Panc1 (cell line): Measurements from ENCODE around the gene SPHKAP. TPM values are rescaled to one million over a fixed set of nuclear protein-coding genes. Genes with fewer than 3 reads are reported as not detected.

Experiments
- ATAC-seq: fragments of 200-7000 bp; cut with Tn5 transposase; 2 replicates; pipeline ENCODE4 v1.9.1; 2020; ENCODE audit warnings: mild to moderate bottlenecking, moderate library complexity
- BruUV-seq: library from RNA; stranded (reverse); fragments of 400-500 nt; replicated peaks from 2 replicates; lab custom pipeline; 2021; lab: Mats Ljungman, UMichigan
- CTCF ChIA-PET: fragments of 300-600 bp; sonication (Branson Sonifier 250); formaldehyde crosslinking; loops from one replicate; lab custom pipeline; 2022; ENCODE audit warnings: antibody characterized with exemption; lab: Charles Lee
- POLR2A ChIA-PET: fragments of 300-600 bp; sonication (Branson Sonifier 250); formaldehyde crosslinking; loops from one replicate; lab custom pipeline; 2022; ENCODE audit warnings: antibody characterized with exemption; lab: Charles Lee
- DNase-seq: peaks from one replicate; pipeline ENCODE4 v3.0.0-alpha.2; 2010; ENCODE audit warnings: low read depth, low spot score
- H3K27ac ChIP-seq: 2 replicates; pipeline ENCODE4 v1.5.1; 2011; ENCODE audit warnings: mild to moderate bottlenecking, low read length, inconsistent platforms
- H3K27me3 ChIP-seq: fragments of 200-500 bp; sonication (Bioruptor generic); 2 replicates; pipeline ENCODE4 v1.6.0; 2014; ENCODE audit warnings: low read length, inconsistent platforms; ENCODE audit not compliant: control insufficient read depth, insufficient read depth
- H3K36me3 ChIP-seq: fragments of 200-500 bp; sonication (Bioruptor generic); 2 replicates; pipeline ENCODE4 v1.5.1; 2014; ENCODE audit warnings: inconsistent platforms, mild to moderate bottlenecking, low read length, moderate library complexity; ENCODE audit not compliant: control insufficient read depth, insufficient read depth
- H3K4me1 ChIP-seq: 2 replicates; pipeline ENCODE4 v1.5.1; 2011; ENCODE audit warnings: inconsistent platforms, mild to moderate bottlenecking, low read length, moderate library complexity; ENCODE audit not compliant: control insufficient read depth, insufficient read depth
- H3K4me3 ChIP-seq, 2 experiments: 2 replicates each; pipeline ENCODE4 v1.5.1; 2011 to 2012; ENCODE audit warnings: low read depth in 2 of 2, low read length in 2 of 2, mild to moderate bottlenecking in 2 of 2, inconsistent platforms in 1 of 2, moderate library complexity in 1 of 2
- H3K9me3 ChIP-seq: fragments of 200-500 bp; sonication (Bioruptor generic); 2 replicates; pipeline ENCODE4 v1.5.1; 2014; ENCODE audit warnings: low read depth, mild to moderate bottlenecking, inconsistent platforms, low read length, moderate library complexity; ENCODE audit not compliant: control insufficient read depth, insufficient read depth
- CTCF ChIP-seq: fragments of 450-650 bp; IDR thresholded peaks from 2 replicates; pipeline ENCODE4 v1.5.1; 2017; ENCODE audit warnings: mild to moderate bottlenecking
- POLR2AphosphoS5 ChIP-seq: IDR thresholded peaks from 2 replicates; pipeline ENCODE4 v1.6.1; 2012; ENCODE audit warnings: mild to moderate bottlenecking, low read depth, low read length, moderate library complexity
- REST ChIP-seq, 2 experiments: IDR thresholded peaks; 2 replicates each; pipeline ENCODE4 v1.6.1; 2011 to 2012; ENCODE audit warnings: low read depth in 2 of 2, control low read depth in 1 of 2, low read length in 1 of 2, mild to moderate bottlenecking in 1 of 2, moderate library complexity in 1 of 2; ENCODE audit not compliant: insufficient read depth in 1 of 2
- SIN3A ChIP-seq: IDR thresholded peaks from 2 replicates; pipeline ENCODE4 v1.6.1; 2012; ENCODE audit warnings: low read depth, mild to moderate bottlenecking, low read length, moderate library complexity, borderline replicate concordance; ENCODE audit not compliant: insufficient read depth
- TCF7L2 ChIP-seq: IDR thresholded peaks from 2 replicates; pipeline ENCODE4 v1.6.1; 2011; ENCODE audit warnings: mild to moderate bottlenecking, low read depth, low read length, inconsistent platforms
- in situ Hi-C: cut with HindIII; loops from 2 replicates; pipeline ENCODE4 v1.10.0; 2016; ENCODE audit warnings: low sequenced_read_pairs, low pct_unique_long_range_greater_than_20kb
- intact Hi-C: fragments of 100-400 bp; cut with micrococcal nuclease; formaldehyde crosslinking; loops from one replicate; pipeline ENCODE4 v1.10.0; 2022; ENCODE audit not compliant: unreplicated experiment
- total RNA-seq: library from RNA; stranded (reverse); gene quantifications from one replicate; pipeline ENCODE4 v1.2.1, GENCODE V29; 2021; ENCODE audit not compliant: unreplicated experiment

SPHKAP gene
- total RNA-seq, 1 experiment from 2014 or later, result not detected

GRCh38 chr2:228063558-228063957 is 117.9 kb downstream of the SPHKAP start:
- H3K4me1 ChIP-seq, result no peaks in the 10 kb centered on the region
- in situ Hi-C loops, result no loop called here
- no peak for DNase-seq
- CTCF ChIA-PET, result no interaction called here
- H3K27ac ChIP-seq, result no peak overlapping the region
- H3K27me3 ChIP-seq, result no peaks in the 10 kb centered on the region
- intact Hi-C loops, result no loop called here
- H3K36me3 ChIP-seq, result no peaks in the 10 kb centered on the region
- POLR2A ChIA-PET, result no interaction called here
- H3K9me3 ChIP-seq, result no peaks in the 10 kb centered on the region
- TF ChIP-seq TCF7L2, result no peak
- TF ChIP-seq SIN3A, result no peak
- TF ChIP-seq CTCF, result no peak
- TF ChIP-seq POLR2AphosphoS5, result no peak
- no peak for TF ChIP-seq REST (IDR thresholded peaks at IDR 0.05; ENCODE audit: insufficient read depth in 1 of 2, low read depth in 2 of 2, low read length in 1 of 2)
- no peak for ATAC-seq
- no peak overlapping the region for H3K4me3 ChIP-seq
- BruUV-seq, result no TSS peak

GRCh38 chr2:228059735-228060134 is 121.8 kb downstream of the SPHKAP start:
- no peak overlapping the region for H3K4me3 ChIP-seq
- ChIA-PET CTCF (no interaction called here), POLR2A (no interaction called here)
- no peaks in the 10 kb centered on the region for H3K27me3 ChIP-seq
- H3K9me3 ChIP-seq, result no peaks in the 10 kb centered on the region
- intact Hi-C loops (no loop called here), in situ Hi-C loops (no loop called here)
- H3K4me1 ChIP-seq, result no peaks in the 10 kb centered on the region
- H3K36me3 ChIP-seq, result no peaks in the 10 kb centered on the region
- no peak for TF ChIP-seq TCF7L2
- TF ChIP-seq CTCF, result no peak
- TF ChIP-seq REST (IDR thresholded peaks at IDR 0.05; ENCODE audit: insufficient read depth in 1 of 2, low read depth in 2 of 2, low read length in 1 of 2), result no peak
- no peak for TF ChIP-seq SIN3A
- no peak for TF ChIP-seq POLR2AphosphoS5
- no peak for DNase-seq
- H3K27ac ChIP-seq, result no peak overlapping the region
- ATAC-seq, result no peak
- no TSS peak for BruUV-seq
